ENCODE results near the gene CYRIA.

GRCh38 chr2:16621316-16621715, 44.3 kb downstream of the CYRIA start:
- TF ChIP-seq CTCF (IDR thresholded peaks at IDR 0.05) (no peak), POLR2A (IDR thresholded peaks at IDR 0.05) (no peak)

Measured in heart left ventricle (tissue), 13 donors.